Gastroesophageal sphincter (tissue), 3 donors: ENCODE measurements around the gene PLPP2.

Experiments
- EP300 ChIP-seq: sonication (generic); formaldehyde crosslinking; IDR thresholded peaks from one replicate; pipeline ENCODE4 v1.6.1; 2017; ENCODE audit warnings: antibody characterized with exemption, mild to moderate bottlenecking
- POLR2A ChIP-seq, 2 donors: fragments of 450-650 bp; IDR thresholded peaks; one replicate each; pipeline ENCODE4 v1.6.1; 2017; ENCODE audit warnings: antibody characterized with exemption in 2 of 2, mild to moderate bottlenecking in 2 of 2, moderate library complexity in 1 of 2
- POLR2AphosphoS5 ChIP-seq: sonication (generic); formaldehyde crosslinking; IDR thresholded peaks from one replicate; pipeline ENCODE4 v1.6.1; 2017; ENCODE audit warnings: antibody characterized with exemption
- TF ChIP-seq, protein P1 (sequence below), 4 experiments: fragments of 200-600 bp in 2 of 4; fragments of 450-650 bp in 2 of 4; sonication (generic) in 1 of 4; IDR thresholded peaks; one replicate each; pipeline ENCODE4 v1.5.1; 2017 to 2019; ENCODE audit warnings: antibody characterized with exemption in 4 of 4, mild to moderate bottlenecking in 2 of 4, moderate library complexity in 2 of 4

GRCh38 chr19:246551-246950, 44.7 kb downstream of the PLPP2 start:
- TF ChIP-seq, protein P1, sequence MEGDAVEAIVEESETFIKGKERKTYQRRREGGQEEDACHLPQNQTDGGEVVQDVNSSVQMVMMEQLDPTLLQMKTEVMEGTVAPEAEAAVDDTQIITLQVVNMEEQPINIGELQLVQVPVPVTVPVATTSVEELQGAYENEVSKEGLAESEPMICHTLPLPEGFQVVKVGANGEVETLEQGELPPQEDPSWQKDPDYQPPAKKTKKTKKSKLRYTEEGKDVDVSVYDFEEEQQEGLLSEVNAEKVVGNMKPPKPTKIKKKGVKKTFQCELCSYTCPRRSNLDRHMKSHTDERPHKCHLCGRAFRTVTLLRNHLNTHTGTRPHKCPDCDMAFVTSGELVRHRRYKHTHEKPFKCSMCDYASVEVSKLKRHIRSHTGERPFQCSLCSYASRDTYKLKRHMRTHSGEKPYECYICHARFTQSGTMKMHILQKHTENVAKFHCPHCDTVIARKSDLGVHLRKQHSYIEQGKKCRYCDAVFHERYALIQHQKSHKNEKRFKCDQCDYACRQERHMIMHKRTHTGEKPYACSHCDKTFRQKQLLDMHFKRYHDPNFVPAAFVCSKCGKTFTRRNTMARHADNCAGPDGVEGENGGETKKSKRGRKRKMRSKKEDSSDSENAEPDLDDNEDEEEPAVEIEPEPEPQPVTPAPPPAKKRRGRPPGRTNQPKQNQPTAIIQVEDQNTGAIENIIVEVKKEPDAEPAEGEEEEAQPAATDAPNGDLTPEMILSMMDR (IDR thresholded peaks at IDR 0.05): no peak
- TF ChIP-seq POLR2A (IDR thresholded peaks at IDR 0.05): no peak
- no peak for TF ChIP-seq POLR2AphosphoS5
- no peak for TF ChIP-seq EP300
